Tongue (tissue), 2 donors: ENCODE results near the gene GJB2. TPM values are rescaled to one million over a fixed set of nuclear protein-coding genes. Genes with fewer than 3 reads are reported as not detected.

Source experiments
- DNase-seq: peaks from one replicate; pipeline ENCODE4 v3.0.0-alpha.2; 2015
- total RNA-seq: library from RNA; depleted of rRNA; stranded (reverse); fragments of >200 nt; gene quantifications from one replicate; pipeline ENCODE4 v1.2.3, GENCODE V29; 2014

The GJB2 gene
- total RNA-seq, result 21.2 TPM

GRCh38 chr13:20192836-20193161 lies at the start of gene GJB2:
GJB2 (minus strand) TSS chr13:20192938; CDS start chr13:20189581, 3,357 bp downstream.
- no peak for DNase-seq

- no peak for DNase-seq
Observed at GRCh38 chr13:20241593-20241992, 48.9 kb upstream of the GJB2 start.

- DNase-seq, result no peak
Observed at GRCh38 chr13:20239748-20240147, 47.0 kb upstream of the GJB2 start.

GRCh38 chr13:20232556-20233277 lies 40.0 kb upstream of the GJB2 start:
- DNase-seq, result no peak

GRCh38 chr13:20231839-20232555 lies 39.3 kb upstream of the GJB2 start, which contains the start of gene GJB6:
GJB6 (minus strand) TSS chr13:20232319; CDS start chr13:20223480, 8,839 bp downstream.
- DNase-seq, result peak; percentile 27

- DNase-seq, result no peak
Observed at GRCh38 chr13:20230913-20231838, 38.4 kb upstream of the GJB2 start.

- no peak for DNase-seq
Observed at GRCh38 chr13:20227730-20228129, 35.0 kb upstream of the GJB2 start.

GRCh38 chr13:20227288-20227687 lies 34.5 kb upstream of the GJB2 start:
- no peak for DNase-seq

GRCh38 chr13:20222553-20222952 lies 29.8 kb upstream of the GJB2 start:
- no peak for DNase-seq

GRCh38 chr13:20221772-20222171 lies 29.0 kb upstream of the GJB2 start:
- DNase-seq, result no peak

GRCh38 chr13:20219577-20219976 lies 26.8 kb upstream of the GJB2 start:
- DNase-seq, result no peak

GRCh38 chr13:20217168-20217567 lies 24.4 kb upstream of the GJB2 start:
- DNase-seq, result no peak

GRCh38 chr13:20209948-20210347 lies 17.2 kb upstream of the GJB2 start:
- no peak for DNase-seq

- DNase-seq, result no peak
Observed at GRCh38 chr13:20206698-20207235, 14.0 kb upstream of the GJB2 start.

GRCh38 chr13:20206065-20206697 lies 13.4 kb upstream of the GJB2 start:
- DNase-seq, result no peak

GRCh38 chr13:20198781-20199180 lies 6.0 kb upstream of the GJB2 start:
- no peak for DNase-seq

GRCh38 chr13:20197361-20197834 lies 4.7 kb upstream of the GJB2 start:
- peak; percentile 74 for DNase-seq

GRCh38 chr13:20195801-20196200 lies 3.1 kb upstream of the GJB2 start:
- no peak for DNase-seq

- DNase-seq, result no peak
Observed at GRCh38 chr13:20193907-20194631, 1.3 kb upstream of the GJB2 start.

- DNase-seq, result no peak
Observed at GRCh38 chr13:20193162-20193906, 596 bp upstream of the GJB2 start.
